Cardiac septum (tissue), 1 donor: ENCODE measurements around the gene NOB1. TPM values are rescaled to one million over a fixed set of nuclear protein-coding genes. Genes with fewer than 3 reads are reported as not detected.

ENCODE experiments used
- DNase-seq: peaks from one replicate; pipeline ENCODE4 v3.0.0-alpha.2; 2020; ENCODE audit warnings: low spot score
- intact Hi-C: fragments of 100-400 bp; cut with DNase I; formaldehyde crosslinking; loops from one replicate; pipeline ENCODE4 v1.14.0; 2022
- total RNA-seq: library from RNA; stranded (reverse); fragmentation: NEBNext Ultra II Directional; extraction: Animal tissue kit (Norgen Biotek cat#: 25700); gene quantifications from one replicate; pipeline ENCODE4 v1.2.1, GENCODE V29; 2021
- donor health status: DM: no; HTN: no; CAD: no.

NOB1 gene
- total RNA-seq, 1 donor from 2014 or later: 16.1 TPM

DNA sequence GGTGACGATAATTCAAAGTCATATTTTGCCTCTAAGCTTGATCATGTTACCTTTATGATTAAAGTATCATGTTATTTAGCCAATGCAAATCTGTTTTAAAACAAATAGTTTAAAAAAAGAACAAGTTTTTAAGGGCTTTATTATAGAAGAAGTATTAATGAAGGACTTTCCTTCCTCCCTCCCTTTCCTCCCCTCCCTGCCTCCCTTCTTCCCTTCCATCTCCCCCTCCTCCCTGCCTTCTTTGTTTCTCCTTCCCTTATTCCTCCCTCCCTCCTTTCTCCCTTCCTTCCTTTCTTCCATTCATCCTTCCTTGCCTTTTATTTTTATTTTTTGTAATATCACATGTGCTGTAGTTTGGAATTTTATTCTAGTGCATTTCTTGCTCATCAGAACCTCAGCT, 54.8 kb downstream of the NOB1 start:
- intact Hi-C loops: no loop called here
- no peak for DNase-seq

DNA sequence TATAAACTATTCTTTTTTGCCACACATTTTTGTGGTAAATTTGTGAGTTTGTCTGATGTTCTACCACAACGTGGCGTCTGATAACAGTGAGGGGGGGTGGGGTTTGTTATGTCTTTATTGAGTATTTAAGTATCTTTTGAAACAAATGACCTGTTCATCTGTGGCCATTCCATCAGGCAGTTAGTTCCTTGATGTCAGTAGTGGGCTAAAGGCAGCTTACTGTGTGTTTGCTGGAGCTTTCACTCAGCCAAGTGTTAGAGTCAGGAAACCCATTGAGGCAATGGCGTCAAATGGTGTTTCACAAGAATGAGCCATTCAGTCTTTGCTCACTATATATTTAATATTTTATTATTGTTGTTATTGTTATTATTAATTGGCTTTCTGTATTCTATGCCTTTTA, 56.3 kb downstream of the NOB1 start:
- intact Hi-C loops: no loop called here
- no peak for DNase-seq

DNA sequence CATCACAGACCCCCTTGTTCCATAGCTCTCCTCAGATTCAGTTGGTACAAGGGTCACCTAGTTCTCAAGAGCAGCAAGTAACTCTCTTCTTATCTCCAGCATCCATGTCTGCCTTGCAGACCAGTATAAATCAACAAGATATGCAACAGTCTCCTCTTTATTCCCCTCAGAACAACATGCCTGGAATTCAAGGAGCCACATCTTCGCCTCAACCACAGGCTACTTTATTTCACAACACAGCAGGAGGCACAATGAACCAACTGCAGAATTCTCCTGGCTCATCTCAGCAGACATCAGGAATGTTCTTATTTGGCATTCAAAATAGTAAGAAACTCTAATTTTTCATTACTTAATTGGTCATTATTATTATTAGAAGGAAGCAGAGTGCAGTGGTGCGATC, 60.8 kb downstream of the NOB1 start:
- intact Hi-C loops: no loop called here
- DNase-seq: no peak

DNA sequence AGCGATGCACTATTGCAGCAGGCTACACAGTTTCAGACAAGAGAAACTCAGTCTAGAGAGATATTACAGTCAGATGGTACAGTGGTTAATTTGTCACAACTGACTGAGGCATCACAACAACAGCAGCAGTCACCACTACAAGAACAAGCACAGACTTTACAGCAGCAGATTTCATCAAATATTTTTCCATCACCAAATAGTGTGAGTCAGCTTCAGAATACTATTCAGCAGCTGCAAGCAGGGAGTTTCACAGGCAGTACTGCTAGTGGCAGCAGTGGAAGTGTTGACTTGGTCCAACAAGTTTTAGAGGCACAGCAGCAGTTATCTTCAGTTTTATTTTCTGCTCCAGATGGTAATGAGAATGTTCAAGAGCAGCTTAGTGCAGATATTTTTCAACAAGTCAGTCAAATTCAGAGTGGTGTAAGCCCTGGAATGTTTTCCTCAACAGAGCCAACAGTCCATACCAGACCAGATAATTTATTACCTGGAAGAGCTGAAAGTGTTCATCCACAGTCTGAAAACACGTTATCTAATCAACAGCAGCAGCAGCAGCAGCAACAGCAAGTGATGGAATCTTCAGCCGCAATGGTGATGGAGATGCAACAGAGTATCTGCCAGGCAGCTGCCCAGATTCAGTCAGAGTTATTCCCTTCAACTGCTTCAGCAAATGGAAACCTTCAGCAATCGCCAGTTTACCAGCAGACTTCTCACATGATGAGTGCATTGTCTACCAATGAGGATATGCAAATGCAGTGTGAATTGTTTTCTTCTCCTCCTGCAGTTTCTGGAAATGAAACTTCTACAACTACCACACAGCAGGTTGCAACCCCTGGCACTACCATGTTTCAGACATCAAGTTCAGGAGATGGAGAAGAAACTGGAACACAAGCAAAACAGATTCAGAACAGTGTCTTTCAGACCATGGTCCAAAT, 62.5 kb downstream of the NOB1 start:
- DNase-seq: no peak
- intact Hi-C loops: no loop called here

Other genes with a start within 250 kb of the NOB1 start
- gene NFAT5, start 189.0 kb downstream of the NOB1 start, total RNA-seq: 28.5 TPM
- gene NQO1, start 28.4 kb downstream of the NOB1 start, total RNA-seq: 15.8 TPM
- gene WWP2, start 7.4 kb upstream of the NOB1 start, total RNA-seq: 23.8 TPM
- 0.13 TPM for gene CLEC18A, start 196.4 kb upstream of the NOB1 start, total RNA-seq